Endothelial cell of umbilical vein (primary cell): ENCODE results near the gene CYFIP2. TPM values are rescaled to one million over a fixed set of nuclear protein-coding genes. Genes with fewer than 3 reads are reported as not detected.

ENCODE experiments used
- BruUV-seq: library from RNA; stranded (reverse); fragments of 400-500 nt; replicated peaks from 2 replicates; lab custom pipeline; 2021; lab: Mats Ljungman, UMichigan
- CTCF ChIA-PET: fragments of 300-600, 350-600 bp; sonication (Branson Sonifier 250); formaldehyde crosslinking; loops from one replicate; lab custom pipeline; 2021; ENCODE audit warnings: antibody characterized with exemption, inconsistent platforms; lab: Charles Lee
- POLR2A ChIA-PET: fragments of 300-600, 350-600 bp; sonication (Branson Sonifier 250); formaldehyde crosslinking; loops from one replicate; lab custom pipeline; 2021; ENCODE audit warnings: antibody characterized with exemption, inconsistent platforms; lab: Charles Lee
- DNase-seq: peaks from one replicate; pipeline ENCODE4 v3.0.0-alpha.2; 2011; ENCODE audit warnings: low read depth, low spot score
- FAIRE-seq: peaks from 2 replicates; lab custom pipeline; 2011; peaks lifted over from hg19 to GRCh38; lab: Jason Lieb, UNC
- H2AFZ ChIP-seq: 2 replicates; pipeline ENCODE4 v1.6.0; 2012; ENCODE audit warnings: low read depth, low read length, control low read depth, inconsistent platforms
- H3K27ac ChIP-seq: 2 replicates; pipeline ENCODE4 v1.5.1; 2011; ENCODE audit warnings: low read depth, mild to moderate bottlenecking, control low read depth, low read length, moderate library complexity; ENCODE audit not compliant: insufficient read depth
- H3K27me3 ChIP-seq, 2 experiments: 2 replicates each; pipeline versions ENCODE4 v1.6.0 to v1.6.1; 2011; ENCODE audit warnings: low read length in 2 of 2, mixed read lengths in 1 of 2; ENCODE audit not compliant: control insufficient read depth in 2 of 2, insufficient read depth in 2 of 2
- H3K36me3 ChIP-seq, 2 experiments: 2 replicates in 1 of 2; 3 replicates in 1 of 2; pipeline ENCODE4 v1.5.1; 2011; ENCODE audit warnings: low read length in 2 of 2, mild to moderate bottlenecking in 1 of 2, moderate library complexity in 1 of 2; ENCODE audit not compliant: control insufficient read depth in 2 of 2, insufficient read depth in 2 of 2; ENCODE audit errors: extremely low read depth in 1 of 2
- H3K4me1 ChIP-seq: 3 replicates; pipeline ENCODE4 v1.5.1; 2011; ENCODE audit warnings: mild to moderate bottlenecking, low read length; ENCODE audit not compliant: control insufficient read depth, insufficient read depth; ENCODE audit errors: extremely low read depth
- H3K4me2 ChIP-seq: 2 replicates; pipeline ENCODE4 v1.6.1; 2011; ENCODE audit warnings: low read length, control low read depth, mixed read lengths; ENCODE audit not compliant: insufficient read depth
- H3K4me3 ChIP-seq, 3 experiments: fragments of 200-600 bp in 1 of 3; sonication (generic), shearing (Covaris generic) in 1 of 3; replicated peaks in 1 of 3; 2 replicates each; pipeline ENCODE4 v1.5.1; 2011 to 2016; ENCODE audit warnings: control low read depth in 3 of 3, low read length in 3 of 3, mild to moderate bottlenecking in 2 of 3, inconsistent platforms in 1 of 3, low read depth in 1 of 3, moderate library complexity in 1 of 3; ENCODE audit not compliant: insufficient read depth in 1 of 3
- H3K79me2 ChIP-seq: 2 replicates; pipeline ENCODE4 v1.6.0; 2012; ENCODE audit warnings: low read length, inconsistent platforms; ENCODE audit not compliant: control insufficient read depth, insufficient read depth
- H3K9ac ChIP-seq: replicated peaks from 2 replicates; pipeline ENCODE3; 2011; ENCODE audit warnings: low read length, control low read depth; ENCODE audit not compliant: insufficient read depth; ENCODE audit errors: extremely low read depth
- H3K9me1 ChIP-seq: replicated peaks from 3 replicates; pipeline ENCODE4 v1.6.0; 2011; ENCODE audit warnings: mild to moderate bottlenecking, low read length; ENCODE audit not compliant: control insufficient read depth, insufficient read depth; ENCODE audit errors: extremely low read depth
- H3K9me3 ChIP-seq: replicated peaks from 2 replicates; pipeline ENCODE4 v1.5.1; 2012; ENCODE audit warnings: low read length, inconsistent platforms; ENCODE audit not compliant: control insufficient read depth, insufficient read depth
- H4K20me1 ChIP-seq: replicated peaks from 2 replicates; pipeline ENCODE3; 2011; ENCODE audit warnings: mild to moderate bottlenecking, low read length; ENCODE audit not compliant: control insufficient read depth, insufficient read depth; ENCODE audit errors: extremely low read depth
- FOS ChIP-seq: IDR thresholded peaks from 2 replicates; pipeline ENCODE4 v1.6.1; 2011; ENCODE audit warnings: mild to moderate bottlenecking, low read length, moderate library complexity, borderline replicate concordance; ENCODE audit not compliant: insufficient read depth
- GATA2 ChIP-seq: IDR thresholded peaks from 2 replicates; pipeline ENCODE4 v1.7.0; 2011; ENCODE audit warnings: low read depth, mild to moderate bottlenecking, moderate library complexity, mixed read lengths, low read length; ENCODE audit not compliant: insufficient read length, insufficient read depth
- POLR2A ChIP-seq: IDR thresholded peaks from 2 replicates; pipeline ENCODE4 v1.6.1; 2012; ENCODE audit warnings: low read depth, mild to moderate bottlenecking, control low read depth, low read length
- dilution Hi-C: fragments of 300-500 bp; cut with MboI; formaldehyde crosslinking; loops from one replicate; pipeline ENCODE4 v1.15.0; 2019; ENCODE audit warnings: low sequenced_read_pairs; ENCODE audit not compliant: extremely low pct_ligation_motif_present
- intact Hi-C: fragments of 100-400 bp; cut with micrococcal nuclease; formaldehyde crosslinking; loops from one replicate; pipeline ENCODE4 v1.10.0; 2022
- polyA plus RNA-seq, 4 experiments: library from polyadenylated mRNA; depleted of rRNA in 3 of 4; stranded (reverse) in 3 of 4; unstranded in 1 of 4; fragments of >200 nt; gene quantifications; 2 replicates each; pipeline versions ENCODE4 v1.2.1 to v1.2.3, GENCODE V29; 2011 to 2012; ENCODE audit warnings: missing spikeins in 1 of 4
- total RNA-seq: library from RNA; stranded (reverse); gene quantifications from 2 replicates; pipeline ENCODE4 v1.2.3, GENCODE V29; 2021
- TF ChIP-seq, protein P1 (sequence below): IDR thresholded peaks from 2 replicates; pipeline ENCODE4 v1.6.1; 2011; ENCODE audit not compliant: insufficient read depth, insufficient read length
- TF ChIP-seq, protein P2 (sequence below), 2 donors: IDR thresholded peaks; 1 replicate in 1 of 2; 2 replicates in 1 of 2; pipeline ENCODE4 v1.5.1; 2011; ENCODE audit warnings: low read length in 2 of 2, mild to moderate bottlenecking in 2 of 2, moderate library complexity in 2 of 2, control low read depth in 1 of 2, inconsistent platforms in 1 of 2, low read depth in 1 of 2; ENCODE audit not compliant: insufficient read depth in 1 of 2; ENCODE audit errors: extremely low read depth in 1 of 2

CYFIP2 gene
- total and polyA plus RNA-seq, 2 donors (not counting 3 experiments of a cell fraction or from before 2014, with no cell fraction given) = 9.2 to 22.4 TPM

DNA sequence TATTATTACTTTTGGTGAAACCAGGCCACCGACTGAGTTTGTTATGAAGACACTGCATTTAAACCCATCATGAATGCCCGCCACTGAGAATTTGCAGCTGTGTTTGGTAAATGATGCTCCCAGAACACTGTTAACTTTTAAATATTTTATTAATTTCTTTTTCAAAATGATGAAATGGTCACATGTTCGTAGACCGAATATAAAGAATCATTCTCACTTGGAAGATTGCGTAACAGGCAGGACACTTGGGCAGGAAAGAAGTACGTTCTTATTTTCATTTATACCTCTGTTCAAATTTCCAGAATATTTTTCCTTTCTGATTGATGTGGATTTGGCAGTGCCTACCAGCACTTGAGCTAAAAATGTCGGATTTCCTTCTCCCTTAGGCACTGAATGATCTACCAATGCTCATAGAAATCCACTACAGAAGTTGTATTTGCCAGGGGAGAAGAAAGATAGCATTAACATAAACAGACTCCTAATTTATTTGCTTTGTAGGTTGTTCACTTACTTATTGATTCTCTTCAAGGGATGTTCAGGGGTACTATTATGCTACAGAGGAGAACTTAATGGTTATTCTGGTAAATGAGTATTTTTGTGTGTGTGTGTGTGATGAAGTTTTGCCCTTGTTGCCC is 13.8 kb downstream of the CYFIP2 start:
- DNase-seq = no peak
- dilution Hi-C loops (no loop called here), intact Hi-C loops (no loop called here)
- no peak overlapping the region for H3K27ac ChIP-seq
- H3K9me1 ChIP-seq = no peaks in the 10 kb centered on the region
- no peak for TF ChIP-seq GATA2
- TF ChIP-seq POLR2A = no peak
- TF ChIP-seq, protein P1, sequence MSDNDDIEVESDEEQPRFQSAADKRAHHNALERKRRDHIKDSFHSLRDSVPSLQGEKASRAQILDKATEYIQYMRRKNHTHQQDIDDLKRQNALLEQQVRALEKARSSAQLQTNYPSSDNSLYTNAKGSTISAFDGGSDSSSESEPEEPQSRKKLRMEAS = no peak
- H3K9ac ChIP-seq = no peak overlapping the region
- no peaks in the 10 kb centered on the region for H4K20me1 ChIP-seq
- no peaks in the 10 kb centered on the region for H3K27me3 ChIP-seq
- H3K4me1 ChIP-seq = no peaks in the 10 kb centered on the region
- H3K4me2 ChIP-seq = no peak overlapping the region
- no TSS peak for BruUV-seq
- H2AFZ ChIP-seq = no peak overlapping the region
- H3K36me3 ChIP-seq = no peaks in the 10 kb centered on the region
- ChIA-PET CTCF (interaction anchor here (1.4 kb wide), 1 partner anchor 25 kb away, joined by 4 read pairs; no protein-coding TSS in a partner anchor), POLR2A (no interaction called here)
- H3K9me3 ChIP-seq = no peaks in the 10 kb centered on the region
- FAIRE-seq = no peak
- no peaks in the 10 kb centered on the region for H3K79me2 ChIP-seq
- no peak overlapping the region for H3K4me3 ChIP-seq

DNA sequence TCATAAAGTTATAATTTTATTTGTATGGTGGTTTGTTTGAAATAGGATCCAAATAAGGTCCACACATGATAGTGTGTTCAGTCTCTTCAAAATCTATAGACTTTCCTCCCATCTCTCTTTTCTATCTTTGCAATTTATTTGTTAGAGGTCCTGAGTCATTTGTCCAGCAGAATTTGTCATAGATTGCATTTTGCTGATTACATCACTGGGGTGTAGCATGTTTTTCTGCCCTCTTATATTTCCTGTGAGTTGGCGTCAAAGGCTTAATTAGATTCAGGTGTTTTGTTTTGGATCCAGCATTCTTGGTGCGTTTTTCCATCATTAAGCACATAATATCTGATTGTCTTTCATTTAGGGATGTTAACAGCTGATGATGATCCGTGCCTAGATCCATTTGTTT is 15.0 kb downstream of the CYFIP2 start:
- H3K9me3 ChIP-seq = no peaks in the 10 kb centered on the region
- H3K79me2 ChIP-seq = no peaks in the 10 kb centered on the region
- dilution Hi-C loops (no loop called here), intact Hi-C loops (no loop called here)
- no peaks in the 10 kb centered on the region for H3K27me3 ChIP-seq
- DNase-seq (peak; percentile 20), FAIRE-seq (no peak)
- no peak overlapping the region for H3K27ac ChIP-seq
- H3K9ac ChIP-seq = no peak overlapping the region
- no peaks in the 10 kb centered on the region for H3K4me1 ChIP-seq
- H2AFZ ChIP-seq = no peak overlapping the region
- ChIA-PET CTCF (no interaction called here), POLR2A (no interaction called here)
- BruUV-seq = no TSS peak
- H3K36me3 ChIP-seq = no peaks in the 10 kb centered on the region
- H4K20me1 ChIP-seq = no peaks in the 10 kb centered on the region
- no peaks in the 10 kb centered on the region for H3K9me1 ChIP-seq
- no peak overlapping the region for H3K4me3 ChIP-seq
- no peak overlapping the region for H3K4me2 ChIP-seq
- TF ChIP-seq FOS = peak; percentile 44
- TF ChIP-seq, protein P2, sequence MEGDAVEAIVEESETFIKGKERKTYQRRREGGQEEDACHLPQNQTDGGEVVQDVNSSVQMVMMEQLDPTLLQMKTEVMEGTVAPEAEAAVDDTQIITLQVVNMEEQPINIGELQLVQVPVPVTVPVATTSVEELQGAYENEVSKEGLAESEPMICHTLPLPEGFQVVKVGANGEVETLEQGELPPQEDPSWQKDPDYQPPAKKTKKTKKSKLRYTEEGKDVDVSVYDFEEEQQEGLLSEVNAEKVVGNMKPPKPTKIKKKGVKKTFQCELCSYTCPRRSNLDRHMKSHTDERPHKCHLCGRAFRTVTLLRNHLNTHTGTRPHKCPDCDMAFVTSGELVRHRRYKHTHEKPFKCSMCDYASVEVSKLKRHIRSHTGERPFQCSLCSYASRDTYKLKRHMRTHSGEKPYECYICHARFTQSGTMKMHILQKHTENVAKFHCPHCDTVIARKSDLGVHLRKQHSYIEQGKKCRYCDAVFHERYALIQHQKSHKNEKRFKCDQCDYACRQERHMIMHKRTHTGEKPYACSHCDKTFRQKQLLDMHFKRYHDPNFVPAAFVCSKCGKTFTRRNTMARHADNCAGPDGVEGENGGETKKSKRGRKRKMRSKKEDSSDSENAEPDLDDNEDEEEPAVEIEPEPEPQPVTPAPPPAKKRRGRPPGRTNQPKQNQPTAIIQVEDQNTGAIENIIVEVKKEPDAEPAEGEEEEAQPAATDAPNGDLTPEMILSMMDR (IDR thresholded peaks at IDR 0.05; ENCODE audit: extremely low read depth in 1 of 2, insufficient read depth in 1 of 2, low read depth in 1 of 2, low read length in 2 of 2) = no peak
